ENCODE measurements around the gene ATG2B. TPM values are rescaled to one million over a fixed set of nuclear protein-coding genes. Genes with fewer than 3 reads are reported as not detected.

ATG2B gene
- 10 to 100 TPM; 13.6 to 20.8 TPM for total RNA-seq

DNA sequence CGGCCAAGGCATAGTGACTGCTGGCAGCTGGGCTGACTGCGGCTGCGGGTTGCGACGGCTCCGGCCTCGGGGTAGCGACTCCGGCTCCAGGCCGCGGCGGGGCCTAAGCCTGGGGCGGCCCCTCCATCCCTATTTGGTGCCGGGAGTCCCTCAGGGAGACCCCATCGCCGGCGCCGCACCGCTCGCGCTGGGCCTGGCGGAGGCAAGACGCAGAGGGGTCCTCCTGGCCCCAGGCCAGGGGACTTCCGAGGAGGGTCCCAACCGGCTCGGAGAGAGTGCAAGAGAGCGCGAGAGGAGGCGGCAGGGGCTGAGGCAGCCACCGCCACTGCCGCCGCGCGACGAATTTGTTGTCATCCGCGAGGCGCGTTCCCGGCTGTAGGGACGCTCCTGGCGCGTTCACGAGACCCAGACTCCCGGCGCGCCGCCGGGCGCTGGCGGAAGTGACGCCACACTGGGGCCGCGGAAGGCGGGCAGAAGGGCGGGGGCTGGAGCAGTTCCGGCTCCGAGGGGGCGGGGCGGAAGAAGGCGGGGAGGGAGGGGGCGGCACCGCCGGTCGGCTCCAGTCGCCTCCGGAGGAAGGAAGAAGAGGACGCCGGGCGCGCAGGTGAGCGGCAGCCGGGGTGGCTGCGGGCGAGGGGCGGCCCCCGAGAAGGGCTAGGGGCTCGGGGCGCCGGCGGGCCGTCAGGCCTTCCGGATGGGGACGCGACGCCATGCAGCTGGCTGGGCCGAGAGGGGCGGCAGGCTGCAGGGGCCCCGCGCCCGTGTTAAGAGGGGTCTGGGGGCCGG, at the start of gene ATG2B, which contains the start of gene GSKIP:
Gene ATG2B (minus strand): TSS at position 377 of the 786 bp plus-strand sequence. CDS start 365 bp downstream, at position 12.
Gene GSKIP (plus strand): TSS at position 562 of the 786 bp plus-strand sequence. CDS start 18,722 bp downstream, outside the sequence.
- TF ChIP-seq CTCF (IDR thresholded peaks at IDR 0.05): no peak
- peak within 1 kb of the TSS; percentile 78 for H3K4me3 ChIP-seq
- H3K9me3 ChIP-seq: no peaks in the 10 kb centered on the region
- no peaks in the 10 kb centered on the region for H3K36me3 ChIP-seq
- no peaks in the 10 kb centered on the region for H3K27me3 ChIP-seq
- intact Hi-C loops (cut with DNase I): loop anchor here (10.0 kb wide), 1 partner anchor 62 kb away; no protein-coding TSS in a partner anchor
- peak; percentile 97 for DNase-seq
- peak within 1 kb of the TSS; percentile 95 to 99 for H3K9ac ChIP-seq (ENCODE audit: low read depth in 2 of 2, low read length in 2 of 2)
- H3K4me1 ChIP-seq: peaks cover 8% of the 10 kb centered on the region
- H3K27ac ChIP-seq: peak within 1 kb of the TSS; percentile 95

DNA sequence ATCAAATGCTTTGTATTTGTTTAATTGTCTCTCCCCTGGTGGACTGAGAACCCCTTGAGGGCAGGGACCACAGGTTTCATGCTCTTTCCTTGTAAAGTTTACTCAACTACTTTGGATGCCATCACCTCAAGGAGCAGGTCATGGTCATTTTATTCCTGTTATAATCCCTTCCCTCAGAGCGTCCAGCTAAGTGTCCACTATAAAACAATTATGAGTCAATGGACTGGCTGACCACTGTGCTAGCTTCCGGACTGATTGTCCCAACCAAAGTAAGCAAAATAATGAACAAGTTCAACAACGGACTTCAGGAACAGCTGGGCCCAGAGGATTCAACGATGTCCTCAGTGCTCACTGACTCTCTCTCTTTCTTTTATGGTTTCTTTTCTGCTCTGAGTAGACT, 47.0 kb upstream of the ATG2B start:
- Histone ChIP-seq H3K27me3 (no peaks in the 10 kb centered on the region), H3K4me1 (no peaks in the 10 kb centered on the region), H3K36me3 (no peaks in the 10 kb centered on the region), H3K4me3 (no peak overlapping the region), H3K9me3 (no peaks in the 10 kb centered on the region), H3K9ac (ENCODE audit: low read depth in 2 of 2, low read length in 2 of 2) (no peak overlapping the region), H3K27ac (no peak overlapping the region)
- no peak for TF ChIP-seq CTCF (IDR thresholded peaks at IDR 0.05)
- DNase-seq: no peak
- intact Hi-C loops (cut with DNase I): no loop called here

GRCh38 chr14:96409701-96410100, 46.6 kb upstream of the ATG2B start:
- Histone ChIP-seq H3K36me3 (no peaks in the 10 kb centered on the region), H3K4me1 (no peaks in the 10 kb centered on the region), H3K9me3 (no peaks in the 10 kb centered on the region), H3K9ac (ENCODE audit: low read depth in 2 of 2, low read length in 2 of 2) (no peak overlapping the region), H3K27me3 (no peaks in the 10 kb centered on the region), H3K27ac (no peak overlapping the region), H3K4me3 (no peak overlapping the region)
- intact Hi-C loops (cut with DNase I): no loop called here
- TF ChIP-seq CTCF (IDR thresholded peaks at IDR 0.05): no peak
- no peak for DNase-seq

GRCh38 chr14:96408608-96409007, 45.5 kb upstream of the ATG2B start:
- H3K36me3 ChIP-seq: no peaks in the 10 kb centered on the region
- H3K4me1 ChIP-seq: no peaks in the 10 kb centered on the region
- intact Hi-C loops (cut with DNase I): no loop called here
- no peak for DNase-seq
- H3K27ac ChIP-seq: no peak overlapping the region
- H3K9ac ChIP-seq (ENCODE audit: low read depth in 2 of 2, low read length in 2 of 2): no peak overlapping the region
- TF ChIP-seq CTCF (IDR thresholded peaks at IDR 0.05): no peak
- no peaks in the 10 kb centered on the region for H3K9me3 ChIP-seq
- H3K27me3 ChIP-seq: no peaks in the 10 kb centered on the region
- H3K4me3 ChIP-seq: no peak overlapping the region

- Histone ChIP-seq H3K9ac (ENCODE audit: low read depth in 2 of 2, low read length in 2 of 2) (no peak overlapping the region), H3K4me1 (no peaks in the 10 kb centered on the region), H3K27ac (no peak overlapping the region), H3K4me3 (no peak overlapping the region), H3K9me3 (no peaks in the 10 kb centered on the region), H3K36me3 (no peaks in the 10 kb centered on the region), H3K27me3 (no peaks in the 10 kb centered on the region)
- DNase-seq: no peak
- intact Hi-C loops (cut with DNase I): no loop called here
- TF ChIP-seq CTCF (IDR thresholded peaks at IDR 0.05): no peak
Observed at GRCh38 chr14:96407935-96408570, 44.9 kb upstream of the ATG2B start.

Data from colonic mucosa (tissue), 4 donors.